Activated gamma-delta T cell (primary cell): Measurements from ENCODE around the gene CLDN12.

Experiments used
- DNase-seq: peaks from one replicate; lab custom pipeline; 2025; lab: John Stamatoyannopoulos, UW
- total RNA-seq, 2 donors: gene quantifications; one replicate each; lab custom pipeline; 2026; lab: John Stamatoyannopoulos, UW

Gene CLDN12
- 1.1 to 1.7 reads per million in 2 donors for total RNA-seq

DNA sequence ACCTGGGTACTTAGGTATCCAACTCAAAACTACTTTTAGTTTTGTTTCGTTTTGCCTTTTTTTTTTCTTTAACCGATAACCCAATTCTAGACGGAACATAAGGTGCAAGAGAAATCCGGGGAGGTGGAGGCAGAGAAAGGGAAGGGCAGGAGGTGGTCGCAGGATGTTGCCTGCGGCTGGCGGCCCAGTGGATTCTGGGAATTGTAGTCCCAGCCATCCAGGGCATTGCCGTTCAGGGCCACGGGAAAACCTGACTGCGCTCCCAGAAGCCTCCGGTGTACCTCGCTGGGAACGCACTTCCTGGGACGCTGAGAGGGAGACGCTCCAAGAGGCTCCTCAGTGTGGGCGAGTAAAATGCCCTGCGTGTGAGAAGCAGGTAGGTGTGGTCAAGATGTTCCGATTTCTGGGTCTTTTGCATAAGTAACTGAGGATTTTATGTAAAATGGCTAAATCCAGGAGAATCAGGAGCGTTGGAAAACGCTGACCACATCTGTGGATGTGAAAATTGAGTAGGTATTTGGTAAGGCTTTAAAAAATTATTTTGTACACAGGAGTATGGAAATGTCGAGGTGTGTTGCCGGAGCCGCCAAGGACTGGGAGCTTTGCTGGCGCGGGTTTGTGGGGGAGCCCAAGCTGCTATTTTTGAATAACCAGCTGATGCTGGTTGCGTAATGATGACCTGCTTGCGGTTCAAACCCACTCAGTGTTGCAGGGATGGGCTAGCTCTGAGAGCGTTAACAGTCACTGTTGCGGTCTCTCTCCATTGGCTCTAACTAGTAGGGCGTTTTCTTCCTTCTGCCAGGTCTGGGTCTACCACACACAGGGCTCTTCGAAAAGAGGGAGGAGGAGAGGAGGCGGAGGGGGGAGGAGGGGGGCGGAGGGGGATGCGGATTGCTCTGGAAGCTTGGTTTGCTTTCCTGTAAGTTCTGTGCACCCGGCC is at the start of gene CLDN12:
TSS of gene CLDN12 (plus strand) at position 288 of the 940 bp plus-strand sequence. CDS start 9,216 bp downstream, outside the sequence.
- peak; percentile 25 for DNase-seq

DNA sequence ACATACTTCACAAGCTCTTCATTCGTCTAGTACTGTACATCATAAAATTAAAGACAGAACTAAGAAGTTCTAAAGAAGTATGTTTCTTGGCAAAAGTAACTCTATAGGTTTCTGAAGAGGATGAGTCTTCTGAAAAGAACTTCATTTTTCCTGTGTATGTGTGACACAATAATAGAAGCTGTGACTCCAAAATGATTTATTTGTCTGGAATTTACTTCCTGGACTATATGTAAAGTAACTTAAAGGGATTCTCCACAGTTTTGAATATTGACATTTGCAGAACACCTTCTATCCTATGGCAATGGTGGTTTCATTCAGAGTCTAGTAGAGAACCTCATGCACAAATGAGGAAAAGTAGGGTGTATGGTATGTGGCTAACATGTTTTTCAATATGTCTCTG is 19.8 kb upstream of the CLDN12 start:
- DNase-seq: no peak

DNA sequence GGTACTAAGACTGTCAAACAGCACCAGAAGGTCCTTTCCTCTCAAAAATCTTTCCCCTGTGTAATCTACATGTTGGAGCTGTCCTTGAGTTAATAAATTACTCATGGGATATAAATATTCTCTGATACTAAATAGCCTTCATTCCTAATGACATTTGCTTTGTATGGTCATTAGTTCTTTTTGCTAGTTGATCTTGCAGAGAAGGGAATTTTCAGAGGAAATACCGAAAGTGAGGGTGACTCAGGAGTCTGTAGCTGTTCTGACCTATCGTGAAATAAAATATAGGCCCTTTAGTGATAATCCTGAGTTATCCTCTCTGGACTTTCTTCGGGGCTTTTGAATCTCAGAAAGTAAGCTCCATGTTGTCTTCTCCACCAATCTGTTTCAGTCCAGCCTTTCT is 19.4 kb upstream of the CLDN12 start:
- DNase-seq: no peak

DNA sequence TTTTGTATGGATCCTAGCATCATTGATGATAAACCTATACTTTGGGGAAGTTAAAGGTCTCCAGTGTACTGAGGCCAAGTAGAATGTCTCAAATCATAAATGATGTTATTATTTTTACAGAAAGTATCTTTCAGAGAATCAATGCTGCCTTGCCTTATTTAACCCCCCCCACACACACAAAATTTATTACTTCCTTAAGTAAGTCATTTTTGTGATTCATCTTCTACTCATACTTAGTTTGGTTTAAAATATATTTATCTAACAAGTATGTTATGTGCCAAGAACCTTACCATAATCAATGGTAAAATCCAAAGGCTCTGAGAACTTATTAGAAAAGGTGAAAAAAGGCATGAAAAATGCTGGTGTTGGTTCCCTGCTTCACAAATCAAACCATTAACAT is 18.8 kb upstream of the CLDN12 start:
- no peak for DNase-seq

DNA sequence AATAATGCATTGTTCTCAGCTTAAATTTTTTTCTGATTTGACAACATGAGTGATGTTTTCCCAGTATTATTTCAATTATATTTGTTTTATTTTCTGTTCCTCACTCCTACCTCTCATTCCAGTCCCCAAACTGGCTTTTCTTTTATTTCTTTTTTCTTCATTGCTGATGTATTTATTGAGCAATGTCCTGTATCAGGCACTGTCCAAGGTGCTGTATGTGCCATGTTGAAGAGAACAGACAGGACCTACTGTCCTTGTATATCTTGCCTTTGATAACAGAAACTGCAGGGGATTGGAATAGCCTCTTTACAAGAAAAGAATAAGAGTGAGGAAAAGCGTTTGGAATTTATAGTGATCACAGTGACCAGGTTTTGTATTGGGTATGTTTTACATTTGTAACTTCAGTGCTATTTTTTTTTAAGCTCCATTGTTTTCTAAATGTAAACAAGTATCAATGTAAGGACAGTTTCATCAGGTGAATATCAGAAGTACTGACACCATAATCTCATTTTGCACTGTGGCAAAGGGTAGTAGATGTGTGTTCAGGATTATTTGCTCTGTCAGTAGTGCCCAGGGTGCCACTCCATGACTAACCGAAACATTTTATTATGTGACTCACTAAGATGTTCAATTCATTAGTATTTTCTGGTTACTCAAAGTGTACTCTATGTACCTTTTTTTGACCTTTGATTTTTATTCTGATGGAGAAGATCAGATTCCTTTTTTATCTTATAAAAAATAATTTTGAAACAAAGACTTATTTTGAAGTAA is 15.6 kb upstream of the CLDN12 start:
- DNase-seq: no peak

DNA sequence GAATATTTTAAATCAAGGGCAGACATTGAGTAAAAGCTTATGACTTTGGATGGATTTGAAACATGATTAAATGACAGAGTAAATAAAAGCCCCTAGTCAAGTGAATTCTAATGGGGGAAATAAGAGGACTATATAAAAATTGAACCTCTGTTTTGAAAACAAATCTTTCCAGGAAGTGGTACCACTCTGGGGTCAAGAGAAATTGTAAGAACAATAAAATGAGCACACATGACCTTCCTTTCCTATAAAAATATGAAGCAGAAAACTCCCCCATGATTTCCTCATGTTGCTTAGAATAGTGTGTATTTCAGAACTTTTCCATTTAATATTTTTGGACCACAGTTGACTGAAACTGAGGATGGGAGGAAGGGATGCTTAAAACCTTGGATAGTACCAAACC is 12.3 kb upstream of the CLDN12 start:
- DNase-seq: no peak

DNA sequence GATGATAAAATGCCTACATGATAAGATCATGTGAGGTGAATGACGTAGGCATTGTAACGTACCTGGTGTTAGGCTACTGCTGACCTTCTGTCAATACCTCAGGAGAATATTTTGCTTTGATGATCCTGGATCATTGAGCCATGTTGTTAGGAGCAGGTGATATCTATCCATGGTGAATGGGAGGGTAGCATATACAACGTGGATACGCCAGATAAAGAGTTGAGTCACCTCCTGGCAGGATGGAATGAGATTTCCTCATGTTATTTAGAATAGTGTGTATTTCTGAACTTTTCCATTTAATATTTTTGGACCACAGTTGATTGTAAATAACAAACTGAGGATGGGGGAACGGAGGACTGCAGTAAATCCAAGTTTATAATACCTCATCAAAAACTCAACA is 11.8 kb upstream of the CLDN12 start:
- no peak for DNase-seq

DNA sequence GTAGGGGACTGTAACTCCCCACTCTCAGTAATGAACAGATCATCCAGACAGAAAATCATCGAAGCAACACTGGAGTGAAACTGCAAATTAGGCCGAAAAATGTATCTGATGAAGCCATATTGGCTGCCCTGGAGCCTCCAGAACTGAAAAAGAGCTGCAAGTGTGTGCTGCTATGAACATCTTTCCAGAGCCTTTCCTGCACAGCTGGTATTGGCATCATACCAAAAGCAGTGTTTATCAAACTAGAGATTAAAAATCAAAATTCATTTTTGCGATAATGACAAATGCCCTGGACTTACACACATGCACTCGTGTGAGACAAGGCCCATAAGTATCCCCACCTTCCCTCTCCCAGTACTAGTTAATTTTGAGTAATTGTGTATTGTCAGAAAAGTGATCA is 6.8 kb upstream of the CLDN12 start:
- DNase-seq: no peak

DNA sequence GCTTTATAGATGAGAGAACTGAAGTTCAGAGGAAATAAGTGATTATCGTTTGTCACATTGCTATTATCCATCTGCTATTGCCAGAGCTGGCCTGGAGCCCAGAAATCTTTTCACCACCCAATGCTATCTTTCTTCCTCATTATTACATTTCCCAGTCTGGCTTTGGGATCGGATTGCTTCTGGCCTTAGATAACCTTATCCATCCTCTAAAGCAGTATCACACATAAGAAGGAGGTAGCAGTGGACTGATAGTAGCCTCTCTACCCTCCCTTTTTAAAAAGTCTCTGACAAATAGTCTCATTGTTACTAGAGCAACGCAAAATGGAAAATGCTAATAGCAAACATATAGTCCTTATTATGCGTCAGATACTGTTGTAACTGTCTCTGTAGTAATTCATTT is 1.3 kb upstream of the CLDN12 start:
- DNase-seq: no peak

DNA sequence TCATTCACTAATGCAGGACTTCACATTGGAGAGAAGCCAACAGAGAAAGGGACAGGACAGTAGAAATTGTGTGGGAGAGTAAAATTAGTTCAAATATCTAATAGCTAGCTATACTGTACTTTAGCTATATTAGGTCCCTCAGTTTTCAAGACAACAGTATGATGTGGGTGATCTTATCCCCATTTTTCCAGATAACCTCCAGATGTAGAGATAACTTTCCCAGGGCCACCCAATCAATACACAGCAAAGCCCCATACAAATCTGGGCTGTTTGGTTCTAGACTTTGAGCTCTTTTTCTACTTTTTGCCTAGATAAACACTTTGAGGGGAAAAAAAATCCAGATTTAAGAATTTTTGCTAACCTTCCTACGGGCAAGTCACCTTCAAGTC is 482 bp upstream of the CLDN12 start:
- DNase-seq: no peak

DNA sequence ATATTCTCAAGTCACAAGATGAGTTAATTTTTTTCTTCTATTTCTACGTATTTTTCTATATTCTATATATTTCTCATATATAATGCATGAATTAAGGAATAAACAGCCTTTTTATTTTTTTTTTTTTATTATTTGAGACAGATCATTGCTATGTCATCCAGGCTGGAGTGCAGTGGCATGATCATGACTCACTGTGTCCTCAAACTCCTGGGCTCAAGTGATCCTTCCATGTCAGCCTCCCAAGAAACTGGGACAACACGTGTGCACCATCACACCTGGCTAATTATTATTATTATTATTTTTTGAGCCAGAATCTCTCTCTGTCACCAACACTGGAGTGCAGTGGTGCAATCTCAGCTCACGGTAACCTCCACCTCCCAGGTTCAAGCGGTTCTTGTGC is 1.5 kb downstream of the CLDN12 start:
- DNase-seq: no peak

DNA sequence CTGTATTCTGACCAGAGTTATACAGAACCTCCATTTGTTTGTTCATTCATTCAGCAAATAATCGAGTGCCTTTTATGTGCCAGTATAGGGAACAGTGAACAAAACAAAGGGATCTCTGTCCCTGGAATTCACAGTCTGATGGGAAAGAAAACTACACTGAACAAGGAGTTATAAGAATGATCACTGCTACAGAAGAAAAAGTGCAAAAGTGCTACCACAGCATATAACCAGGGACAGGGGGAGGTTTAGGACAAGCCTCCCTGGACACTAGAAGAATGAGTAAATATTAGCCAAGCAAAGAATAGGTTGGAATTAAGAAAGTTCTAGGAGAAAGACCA is 4.2 kb downstream of the CLDN12 start:
- no peak for DNase-seq

DNA sequence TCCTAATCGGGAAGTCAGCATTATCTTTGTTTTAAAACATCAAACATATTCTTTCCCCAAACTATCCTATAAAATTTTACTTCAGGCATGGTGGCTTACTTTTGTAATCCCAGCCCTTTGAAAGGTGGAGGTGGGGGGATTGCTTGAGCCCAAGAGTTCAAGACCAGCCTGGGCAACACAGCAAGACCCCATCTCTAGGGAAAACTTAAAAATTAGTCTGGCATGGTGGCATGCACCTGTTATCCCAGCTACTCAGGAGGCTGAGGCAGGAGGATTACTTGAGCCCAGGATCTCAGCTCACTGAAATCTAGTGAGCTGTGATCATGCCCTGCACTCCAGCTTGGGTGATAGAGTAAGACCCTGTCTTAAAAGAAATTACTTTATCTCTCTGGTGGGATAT is 4.9 kb downstream of the CLDN12 start:
- DNase-seq: no peak

DNA sequence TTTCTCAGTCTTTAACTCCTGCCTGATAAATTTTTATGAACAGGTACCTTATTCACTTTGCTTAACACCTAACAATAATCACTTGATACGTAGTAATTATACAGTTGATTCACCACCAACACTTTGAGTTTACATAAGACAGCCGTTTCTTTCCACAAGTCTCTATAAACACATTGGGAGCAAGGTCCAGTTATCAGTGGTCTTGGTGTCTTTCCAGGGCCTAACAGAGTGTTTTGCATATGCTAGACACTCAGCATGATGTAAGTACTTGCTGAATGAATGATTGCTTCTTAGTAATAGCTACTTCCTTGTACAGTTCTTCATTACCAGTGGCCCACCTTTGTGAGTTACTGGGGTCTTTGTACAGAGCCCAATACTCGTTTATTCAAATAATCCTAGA is 6.4 kb downstream of the CLDN12 start:
- DNase-seq: no peak

DNA sequence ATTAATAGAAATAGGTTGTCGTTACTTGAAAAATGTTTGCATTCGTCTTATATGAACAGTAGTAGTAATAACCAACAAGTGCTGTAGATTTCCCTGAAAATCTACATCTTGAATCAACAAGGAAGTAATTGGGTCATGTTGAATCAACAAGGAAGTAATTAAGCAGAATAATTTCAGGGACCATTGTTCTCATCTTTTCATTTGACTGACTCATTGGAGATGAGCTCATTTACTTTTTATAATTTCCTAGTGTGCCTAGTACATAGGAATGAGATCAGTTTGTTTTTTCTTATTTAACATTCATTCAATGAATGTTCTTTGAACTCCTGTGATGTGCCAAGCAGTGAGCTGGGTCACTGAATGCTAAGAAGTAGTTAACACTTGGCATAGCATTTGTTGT is 8.2 kb downstream of the CLDN12 start:
- DNase-seq: no peak

DNA sequence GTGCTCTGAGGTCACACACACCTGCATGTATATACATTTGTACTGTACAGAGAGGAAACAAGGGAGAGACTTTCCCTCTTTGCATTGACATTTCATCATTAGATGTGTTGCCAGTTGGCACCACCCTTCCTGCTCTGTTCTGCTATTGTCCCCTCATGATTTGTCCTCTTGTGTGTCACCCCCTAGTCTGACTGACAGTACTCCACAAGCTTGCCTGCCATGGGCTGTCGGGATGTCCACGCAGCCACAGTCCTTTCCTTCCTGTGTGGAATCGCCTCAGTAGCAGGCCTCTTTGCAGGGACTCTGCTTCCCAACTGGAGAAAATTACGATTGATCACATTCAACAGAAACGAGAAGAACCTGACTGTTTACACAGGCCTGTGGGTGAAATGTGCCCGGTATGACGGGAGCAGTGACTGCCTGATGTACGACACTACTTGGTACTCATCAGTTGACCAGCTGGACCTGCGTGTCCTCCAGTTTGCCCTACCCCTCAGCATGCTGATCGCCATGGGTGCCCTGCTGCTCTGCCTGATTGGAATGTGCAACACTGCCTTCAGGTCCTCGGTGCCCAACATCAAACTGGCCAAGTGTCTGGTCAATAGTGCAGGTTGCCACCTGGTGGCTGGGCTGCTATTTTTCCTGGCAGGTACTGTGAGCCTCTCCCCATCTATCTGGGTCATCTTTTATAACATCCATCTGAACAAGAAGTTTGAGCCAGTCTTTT is 9.4 kb downstream of the CLDN12 start:
- DNase-seq: no peak

DNA sequence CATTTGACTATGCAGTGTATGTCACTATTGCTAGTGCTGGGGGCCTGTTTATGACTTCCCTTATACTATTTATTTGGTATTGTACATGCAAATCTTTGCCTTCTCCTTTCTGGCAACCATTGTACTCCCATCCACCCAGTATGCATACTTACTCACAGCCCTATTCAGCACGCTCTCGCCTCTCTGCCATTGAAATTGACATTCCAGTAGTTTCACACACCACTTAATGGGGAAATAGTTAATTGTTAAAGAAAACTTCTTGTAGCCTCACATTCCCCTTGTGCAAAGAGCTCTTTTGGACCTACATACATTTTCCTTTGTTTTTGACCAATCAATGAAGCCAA is 9.9 kb downstream of the CLDN12 start:
- no peak for DNase-seq

DNA sequence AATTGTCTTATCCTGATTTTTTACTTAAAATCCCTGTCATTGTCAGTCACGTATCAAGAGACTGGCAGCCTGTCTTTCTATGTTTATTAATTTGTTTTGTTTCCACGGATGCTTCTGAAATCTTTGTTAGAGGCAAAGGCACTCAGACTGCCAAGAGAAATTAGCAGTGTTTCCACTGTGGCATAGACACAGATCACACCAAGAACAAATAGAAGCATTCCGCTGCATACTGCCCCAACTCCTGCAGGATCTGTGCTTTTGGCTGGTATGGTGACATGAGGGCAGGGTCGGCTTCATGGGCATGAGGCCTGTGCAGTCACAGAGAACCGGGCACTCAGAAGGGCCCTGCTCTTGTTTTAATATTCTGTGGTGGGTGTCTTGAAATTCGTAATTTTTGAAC is 18.4 kb downstream of the CLDN12 start:
- DNase-seq: no peak

DNA sequence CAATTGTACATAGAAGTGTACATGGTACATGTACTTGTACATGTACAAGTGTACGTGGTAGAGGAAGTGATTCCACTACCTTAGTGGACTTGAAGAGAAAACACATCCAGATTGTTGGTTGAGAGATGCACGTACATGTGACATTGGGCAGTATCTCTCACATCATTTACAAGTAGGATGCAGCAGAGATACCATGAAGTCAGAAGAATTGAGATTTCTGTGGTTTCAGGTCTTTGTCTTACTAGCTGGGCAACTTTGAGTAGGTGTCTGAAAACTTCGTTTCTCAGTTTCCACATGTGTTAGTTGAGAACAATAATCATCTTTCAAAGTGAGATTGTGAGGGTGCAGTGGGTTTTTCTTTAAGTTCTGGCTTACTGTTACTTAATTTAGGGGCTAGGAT is 21.5 kb downstream of the CLDN12 start:
- no peak for DNase-seq

DNA sequence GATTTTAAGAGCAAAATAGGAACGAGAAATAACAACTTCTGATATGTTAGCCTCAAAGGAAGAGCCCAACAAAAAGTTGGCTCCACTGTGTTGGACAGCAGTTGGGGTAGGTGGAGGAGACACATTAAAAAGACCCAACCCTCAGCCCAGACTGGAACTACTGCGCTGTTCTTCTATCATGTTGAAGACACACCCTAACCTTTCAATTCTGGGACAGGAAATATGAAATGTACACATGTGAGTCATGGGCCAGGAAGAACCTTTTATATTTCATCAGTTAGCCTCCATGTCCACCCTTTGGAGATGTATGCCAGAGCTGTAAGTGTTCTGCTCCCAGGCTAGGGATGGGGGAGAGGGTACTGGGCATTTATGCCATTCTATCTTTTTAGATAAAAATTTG is 22.1 kb downstream of the CLDN12 start:
- DNase-seq: no peak

DNA sequence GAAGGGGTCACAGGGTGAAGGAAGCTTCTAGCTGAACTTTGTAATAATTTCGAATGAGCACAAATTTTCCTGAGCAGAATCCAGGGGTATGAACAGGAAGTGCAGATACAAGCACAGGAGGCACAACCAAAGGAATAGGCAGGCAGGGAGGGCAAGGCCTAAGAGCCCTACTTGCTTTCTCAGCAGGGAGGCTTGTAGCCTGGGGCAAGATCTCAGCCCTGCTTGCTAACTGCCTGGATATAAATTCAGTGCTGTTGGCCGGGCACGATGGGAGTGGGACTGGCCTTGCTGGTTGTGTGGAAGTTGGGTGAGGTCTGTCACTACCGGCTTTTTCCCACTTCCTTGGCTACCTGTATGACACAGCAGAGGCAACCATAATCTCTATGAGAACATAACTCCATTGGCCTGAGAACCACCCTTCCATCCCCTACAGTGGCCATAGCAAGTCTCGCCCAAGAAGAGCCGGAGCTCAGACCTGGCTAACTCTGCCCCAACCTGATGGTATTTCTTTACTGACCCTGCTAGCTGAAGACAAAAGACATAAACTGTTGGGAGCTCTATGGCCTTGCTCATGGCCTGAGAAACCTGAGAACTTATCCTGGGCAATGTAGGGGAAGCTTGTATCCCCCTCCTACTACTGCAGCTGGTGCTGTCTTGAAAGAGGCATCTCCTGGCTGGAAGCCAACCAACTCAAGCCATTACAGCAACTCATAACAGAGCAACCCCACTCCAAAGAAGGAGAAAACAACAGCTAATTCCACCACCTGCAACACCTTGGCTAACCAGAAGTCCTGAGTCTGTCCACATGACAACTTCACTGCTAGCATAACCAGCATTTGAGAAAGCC is 27.6 kb downstream of the CLDN12 start:
- no peak for DNase-seq

DNA sequence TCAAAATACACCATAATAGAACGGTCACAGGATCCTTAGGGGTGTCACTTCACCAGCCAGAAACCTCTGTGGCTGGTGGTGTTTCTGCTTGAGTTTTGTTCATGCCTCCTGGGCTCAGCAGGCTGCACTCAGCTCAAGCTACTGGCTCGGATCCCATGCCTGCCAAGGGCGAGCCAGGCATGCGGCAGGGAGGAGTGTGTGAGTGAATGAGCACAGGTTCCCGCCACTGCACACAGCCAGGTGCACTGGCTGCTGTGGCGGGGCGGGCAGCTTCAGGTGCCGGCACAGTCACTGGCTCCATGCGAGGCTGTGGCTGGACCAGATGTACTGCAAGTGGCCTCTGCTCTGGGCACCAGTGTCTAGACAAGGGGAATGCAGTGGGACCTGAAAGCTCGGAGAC is 29.5 kb downstream of the CLDN12 start:
- no peak for DNase-seq
